Midbrain (tissue), 1 donor: ENCODE results near the gene ELAC1.
A peak's percentile ranks its signal among the peaks of the same experiment; 100 is the strongest.
"Not testable (repeated sequence)": the region's sequence is repeated elsewhere in the genome, so short reads cannot be mapped to it uniquely, and the experiment has no call there.

ENCODE experiments used
- DNase-seq: peaks from one replicate; lab custom pipeline; 2025; lab: John Stamatoyannopoulos, UW

Gene ELAC1

GRCh38 chr18:50967714-50968661, at the start of gene ELAC1:
Gene ELAC1, plus strand, starts transcription at chr18:50968040. Its CDS starts 6,365 bp downstream, at chr18:50974405.
- DNase-seq, result peak; percentile 87

GRCh38 chr18:50918153-50918552, 49.7 kb upstream of the ELAC1 start:
- no peak for DNase-seq

- DNase-seq, result no peak
These were observed 43.5 kb upstream of the ELAC1 start for GRCh38 chr18:50924372-50924771.

GRCh38 chr18:50926521-50926920, 41.3 kb upstream of the ELAC1 start:
- no peak for DNase-seq

GRCh38 chr18:50928551-50928950, 39.3 kb upstream of the ELAC1 start:
- DNase-seq, result no peak

- no peak for DNase-seq
These were observed 34.2 kb upstream of the ELAC1 start for GRCh38 chr18:50933684-50934083.

- no peak for DNase-seq
These were observed 33.2 kb upstream of the ELAC1 start for GRCh38 chr18:50934545-50935211.

GRCh38 chr18:50935493-50936191, 32.2 kb upstream of the ELAC1 start:
- no peak for DNase-seq

- DNase-seq, result no peak
These were observed 30.7 kb upstream of the ELAC1 start for GRCh38 chr18:50937183-50937582.

GRCh38 chr18:50938912-50939311, 28.9 kb upstream of the ELAC1 start:
- no peak for DNase-seq

- DNase-seq, result no peak
These were observed 23.5 kb upstream of the ELAC1 start for GRCh38 chr18:50944245-50944932.

GRCh38 chr18:50945918-50946317, 21.9 kb upstream of the ELAC1 start:
- DNase-seq, result not testable (repeated sequence)

- no peak for DNase-seq
These were observed 19.9 kb upstream of the ELAC1 start for GRCh38 chr18:50947899-50948298.

GRCh38 chr18:50949185-50949584, 18.7 kb upstream of the ELAC1 start:
- no peak for DNase-seq

GRCh38 chr18:50950626-50951025, 17.2 kb upstream of the ELAC1 start:
- DNase-seq, result no peak

GRCh38 chr18:50953822-50954221, 14.0 kb upstream of the ELAC1 start:
- no peak for DNase-seq

- no peak for DNase-seq
These were observed 12.6 kb upstream of the ELAC1 start for GRCh38 chr18:50955253-50955652.

GRCh38 chr18:50956116-50956515, 11.7 kb upstream of the ELAC1 start:
- DNase-seq, result no peak

GRCh38 chr18:50961974-50962373, 5.9 kb upstream of the ELAC1 start:
- DNase-seq, result no peak

GRCh38 chr18:50969448-50969847, 1.6 kb downstream of the ELAC1 start:
- no peak for DNase-seq

- DNase-seq, result no peak
These were observed 2.2 kb downstream of the ELAC1 start for GRCh38 chr18:50970006-50970405.

GRCh38 chr18:50972404-50972803, 4.6 kb downstream of the ELAC1 start:
- DNase-seq, result not testable (repeated sequence)
